ENCODE results near the gene TBCE. TPM values are rescaled to one million over a fixed set of nuclear protein-coding genes. Genes with fewer than 3 reads are reported as not detected.
"Not testable (repeated sequence)": the region's sequence is repeated elsewhere in the genome, so short reads cannot be mapped to it uniquely, and the experiment has no call there.

The TBCE gene
- total RNA-seq, 2 donors from 2014 or later = 34.0 to 40.9 TPM

GRCh38 chr1:235427447-235427846 lies 60.2 kb downstream of the TBCE start:
- no peaks in the 10 kb centered on the region for H3K9me3 Mint-ChIP-seq
- peaks cover 15 to 21% of the 10 kb centered on the region in 2 donors for H3K4me1 Mint-ChIP-seq (ENCODE audit: low read depth in 2 of 2)
- H3K4me3 Mint-ChIP-seq = no peak overlapping the region
- no peak overlapping the region for H3K27ac Mint-ChIP-seq
- ATAC-seq = no peak
- no peaks in the 10 kb centered on the region for H3K36me3 Mint-ChIP-seq
- H3K27me3 Mint-ChIP-seq = no peaks in the 10 kb centered on the region
- no peak for DNase-seq (ENCODE audit: low spot score)

- ATAC-seq = no peak
- Mint-ChIP-seq H3K27me3 (no peaks in the 10 kb centered on the region), H3K4me3 (no peak overlapping the region), H3K36me3 (no peaks in the 10 kb centered on the region), H3K27ac (no peak overlapping the region), H3K4me1 (ENCODE audit: low read depth in 2 of 2) (peaks cover 0 to 7% of the 10 kb centered on the region in 2 donors), H3K9me3 (no peaks in the 10 kb centered on the region)
- no peak for DNase-seq (ENCODE audit: low spot score)
Measured at GRCh38 chr1:235429143-235429542, 61.9 kb downstream of the TBCE start.

DNA sequence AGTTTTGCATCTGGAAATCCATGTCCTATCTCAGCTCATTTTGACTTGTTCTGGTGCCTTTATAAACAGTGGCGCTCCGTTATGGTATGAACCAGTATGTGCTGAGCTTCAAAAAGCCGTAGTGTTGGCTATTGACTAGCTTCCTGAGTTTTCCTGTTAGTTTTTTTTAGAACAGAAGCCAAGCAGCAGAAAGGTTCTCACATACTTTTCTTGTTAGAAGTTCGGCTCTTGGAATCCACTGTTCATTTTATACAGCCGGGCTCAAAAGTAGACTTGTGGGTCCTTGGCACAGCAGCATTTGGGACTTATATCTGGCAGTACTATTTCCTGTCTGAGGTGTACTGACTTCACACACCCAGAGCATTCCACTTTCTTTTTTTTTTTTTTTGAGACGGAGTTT lies 63.8 kb downstream of the TBCE start:
- no peak overlapping the region for H3K27ac Mint-ChIP-seq
- H3K4me3 Mint-ChIP-seq = no peak overlapping the region
- H3K9me3 Mint-ChIP-seq = no peaks in the 10 kb centered on the region
- ATAC-seq = no peak
- no peaks in the 10 kb centered on the region for H3K27me3 Mint-ChIP-seq
- no peaks in the 10 kb centered on the region for H3K36me3 Mint-ChIP-seq
- no peaks in the 10 kb centered on the region for H3K4me1 Mint-ChIP-seq (ENCODE audit: low read depth in 2 of 2)
- no peak for DNase-seq (ENCODE audit: low spot score)

DNA sequence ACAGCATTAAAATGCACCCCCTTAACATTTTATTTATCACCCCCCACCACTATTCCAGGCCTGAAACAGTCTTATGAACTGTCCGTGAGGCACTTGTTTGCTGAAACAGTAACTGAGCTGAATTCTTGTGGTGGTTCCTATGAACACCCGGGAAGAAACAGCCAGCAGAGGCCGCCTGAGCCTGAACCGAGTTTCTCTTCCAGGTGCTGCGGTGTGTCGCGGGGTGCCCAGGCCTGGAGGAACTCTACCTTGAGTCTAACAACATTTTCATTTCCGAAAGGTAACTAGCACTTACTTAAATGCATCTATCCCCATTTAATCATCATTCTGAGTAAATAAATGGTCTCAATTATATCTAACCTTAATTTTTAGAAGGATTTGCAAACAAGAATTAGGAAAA lies 66.8 kb downstream of the TBCE start:
- Mint-ChIP-seq H3K4me1 (ENCODE audit: low read depth in 2 of 2) (no peaks in the 10 kb centered on the region), H3K27ac (no peak overlapping the region), H3K4me3 (no peak overlapping the region), H3K9me3 (no peaks in the 10 kb centered on the region), H3K27me3 (no peaks in the 10 kb centered on the region), H3K36me3 (peaks cover 11% of the 10 kb centered on the region)
- no peak for DNase-seq (ENCODE audit: low spot score)
- no peak for ATAC-seq

DNA sequence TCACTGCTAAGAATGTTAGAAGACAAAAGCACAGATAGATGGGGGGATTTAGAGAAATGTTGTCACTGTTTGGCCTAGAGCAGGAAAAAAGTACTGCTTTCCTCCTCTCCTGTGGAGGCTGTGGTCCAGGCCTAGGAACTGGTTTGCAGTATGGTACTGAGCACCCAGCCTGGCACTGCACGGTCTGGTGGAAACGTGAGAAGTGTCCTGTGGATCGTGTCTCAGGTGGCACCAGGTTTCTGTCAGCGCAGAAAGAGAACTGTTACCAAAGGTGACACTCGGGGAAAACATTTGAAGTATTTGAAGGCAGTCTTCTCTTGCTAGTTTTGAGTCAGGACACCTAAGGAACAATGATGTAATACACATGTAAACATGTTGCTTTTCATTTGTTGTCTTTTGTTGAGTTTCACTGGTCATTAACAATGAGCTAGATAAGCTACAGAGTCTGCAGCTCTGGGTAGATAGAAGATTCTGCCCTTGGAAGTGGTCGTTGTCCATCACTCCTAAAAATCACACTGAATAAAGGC lies 74.0 kb downstream of the TBCE start:
- Mint-ChIP-seq H3K4me1 (ENCODE audit: low read depth in 2 of 2) (no peaks in the 10 kb centered on the region), H3K27me3 (no peaks in the 10 kb centered on the region), H3K36me3 (peaks cover 10% of the 10 kb centered on the region), H3K27ac (no peak overlapping the region), H3K9me3 (no peaks in the 10 kb centered on the region), H3K4me3 (no peak overlapping the region)
- DNase-seq (ENCODE audit: low spot score) (no peak), ATAC-seq (no peak)

GRCh38 chr1:235442788-235443429 lies 75.7 kb downstream of the TBCE start:
- H3K27me3 Mint-ChIP-seq = no peaks in the 10 kb centered on the region
- no peaks in the 10 kb centered on the region for H3K4me1 Mint-ChIP-seq (ENCODE audit: low read depth in 2 of 2)
- H3K27ac Mint-ChIP-seq = peak overlapping the region; percentile 37 to 45
- ATAC-seq (no peak), DNase-seq (ENCODE audit: low spot score) (no peak)
- H3K4me3 Mint-ChIP-seq = no peak overlapping the region
- H3K36me3 Mint-ChIP-seq = peaks cover 6% of the 10 kb centered on the region
- no peaks in the 10 kb centered on the region for H3K9me3 Mint-ChIP-seq

DNA sequence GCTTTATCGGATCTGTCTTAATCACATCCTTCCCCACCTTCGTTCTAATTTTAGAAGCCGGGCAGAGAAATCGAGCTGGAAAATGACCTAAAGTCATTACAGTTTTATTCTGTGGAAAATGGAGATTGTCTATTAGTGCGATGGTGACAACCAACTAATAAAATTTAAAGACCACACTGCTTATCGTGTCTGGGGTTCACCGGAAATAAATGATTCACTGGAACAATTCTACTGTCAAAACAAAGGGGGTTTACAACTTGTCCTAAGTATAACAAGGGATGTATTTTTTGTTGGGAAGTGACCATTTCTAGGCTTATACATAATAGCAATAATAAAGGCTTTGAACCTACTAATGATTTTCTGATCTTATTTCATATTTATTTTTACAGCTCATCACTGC lies 81.4 kb downstream of the TBCE start:
- Mint-ChIP-seq H3K4me3 (no peak overlapping the region), H3K27me3 (no peaks in the 10 kb centered on the region), H3K4me1 (ENCODE audit: low read depth in 2 of 2) (no peaks in the 10 kb centered on the region), H3K36me3 (peaks cover 4% of the 10 kb centered on the region), H3K27ac (no peak overlapping the region), H3K9me3 (no peaks in the 10 kb centered on the region)
- no peak for DNase-seq (ENCODE audit: low spot score)
- ATAC-seq = no peak

GRCh38 chr1:235450433-235450832 lies 83.2 kb downstream of the TBCE start:
- H3K27me3 Mint-ChIP-seq = no peaks in the 10 kb centered on the region
- ATAC-seq (no peak), DNase-seq (ENCODE audit: low spot score) (no peak)
- no peaks in the 10 kb centered on the region for H3K4me1 Mint-ChIP-seq (ENCODE audit: low read depth in 2 of 2)
- no peak overlapping the region for H3K4me3 Mint-ChIP-seq
- no peaks in the 10 kb centered on the region for H3K9me3 Mint-ChIP-seq
- no peak overlapping the region for H3K27ac Mint-ChIP-seq
- peaks cover 4% of the 10 kb centered on the region for H3K36me3 Mint-ChIP-seq

DNA sequence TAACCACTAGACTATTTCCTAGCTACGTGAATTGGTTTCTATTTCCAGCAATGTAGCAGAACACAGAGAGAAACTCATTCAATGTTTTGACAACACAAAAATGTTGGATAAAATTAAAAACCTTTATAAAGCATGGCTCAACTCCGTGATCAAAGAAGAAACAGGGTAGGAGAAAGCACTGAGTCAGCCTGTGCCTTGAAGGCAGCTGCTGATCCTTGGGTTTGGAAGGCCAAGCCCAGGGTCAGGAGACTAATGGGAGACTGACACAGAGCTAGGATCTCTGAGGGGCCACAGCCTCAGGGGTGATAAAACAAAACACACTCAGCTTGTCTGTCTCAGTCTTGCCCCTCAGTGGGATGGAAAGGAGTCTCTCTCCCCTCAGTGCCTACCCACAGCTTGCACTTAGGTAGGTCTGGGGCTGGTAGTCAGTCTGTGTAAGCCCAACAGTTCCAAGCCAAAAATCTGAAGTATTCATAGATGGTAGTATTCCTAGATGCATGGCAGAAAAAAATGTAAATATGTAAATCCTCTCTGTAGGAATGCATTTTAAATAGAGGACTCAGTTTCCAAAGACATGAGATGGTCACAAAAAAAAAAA lies 83.8 kb downstream of the TBCE start:
- H3K36me3 Mint-ChIP-seq = peaks cover 4% of the 10 kb centered on the region
- no peak overlapping the region for H3K27ac Mint-ChIP-seq
- no peaks in the 10 kb centered on the region for H3K9me3 Mint-ChIP-seq
- ATAC-seq (no peak), DNase-seq (ENCODE audit: low spot score) (no peak)
- H3K27me3 Mint-ChIP-seq = no peaks in the 10 kb centered on the region
- no peaks in the 10 kb centered on the region for H3K4me1 Mint-ChIP-seq (ENCODE audit: low read depth in 2 of 2)
- H3K4me3 Mint-ChIP-seq = no peak overlapping the region

DNA sequence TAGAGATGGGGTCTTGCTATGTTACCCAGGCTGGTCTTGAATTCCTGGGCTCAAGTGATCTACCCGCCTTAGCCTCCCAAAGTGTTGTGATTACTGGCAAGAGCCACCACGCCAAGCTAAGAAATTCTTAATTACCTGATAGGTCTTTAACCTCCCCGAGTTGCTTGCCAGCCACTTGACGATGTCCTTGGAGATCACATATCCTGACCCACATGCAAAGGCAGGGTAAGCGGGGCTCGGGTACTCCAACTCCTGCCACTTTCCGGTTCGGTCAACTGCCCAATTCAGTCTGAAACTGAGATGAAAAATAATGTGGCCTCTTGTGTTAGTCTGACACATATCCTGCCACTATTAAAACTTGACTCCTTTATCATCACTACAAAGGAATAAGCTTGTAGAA lies 86.8 kb downstream of the TBCE start:
- Mint-ChIP-seq H3K9me3 (no peaks in the 10 kb centered on the region), H3K4me3 (no peak overlapping the region), H3K36me3 (peaks cover 4% of the 10 kb centered on the region), H3K4me1 (ENCODE audit: low read depth in 2 of 2) (no peaks in the 10 kb centered on the region), H3K27me3 (no peaks in the 10 kb centered on the region), H3K27ac (no peak overlapping the region)
- ATAC-seq = no peak
- DNase-seq (ENCODE audit: low spot score) = no peak

GRCh38 chr1:235455097-235455496 lies 87.9 kb downstream of the TBCE start:
- ATAC-seq (no peak), DNase-seq (ENCODE audit: low spot score) (no peak)
- H3K27me3 Mint-ChIP-seq = no peaks in the 10 kb centered on the region
- no peak overlapping the region for H3K27ac Mint-ChIP-seq
- H3K4me3 Mint-ChIP-seq = no peak overlapping the region
- peaks cover 3% of the 10 kb centered on the region for H3K36me3 Mint-ChIP-seq
- H3K4me1 Mint-ChIP-seq (ENCODE audit: low read depth in 2 of 2) = no peaks in the 10 kb centered on the region
- no peaks in the 10 kb centered on the region for H3K9me3 Mint-ChIP-seq

DNA sequence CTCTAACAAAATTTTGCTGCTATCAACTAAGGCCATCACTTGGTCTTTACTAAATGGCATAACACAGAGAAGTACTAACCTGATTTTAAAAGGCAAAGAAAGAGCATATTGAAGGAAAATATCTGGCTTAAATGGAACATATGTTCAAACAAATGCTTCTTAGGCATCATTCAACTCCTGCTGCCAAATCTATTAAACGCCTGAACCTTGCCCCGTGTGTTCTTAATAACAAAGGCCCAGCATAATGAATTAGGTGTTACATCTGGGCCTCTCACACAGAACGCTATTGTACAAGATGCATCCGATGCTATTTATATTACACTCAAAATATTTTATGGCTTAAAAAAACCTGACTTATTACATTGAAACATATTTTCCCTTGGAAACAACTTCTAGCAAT lies 88.6 kb downstream of the TBCE start:
- no peaks in the 10 kb centered on the region for H3K4me1 Mint-ChIP-seq (ENCODE audit: low read depth in 2 of 2)
- H3K4me3 Mint-ChIP-seq = no peak overlapping the region
- H3K36me3 Mint-ChIP-seq = no peaks in the 10 kb centered on the region
- DNase-seq (ENCODE audit: low spot score) (no peak), ATAC-seq (no peak)
- no peak overlapping the region for H3K27ac Mint-ChIP-seq
- no peaks in the 10 kb centered on the region for H3K27me3 Mint-ChIP-seq
- no peaks in the 10 kb centered on the region for H3K9me3 Mint-ChIP-seq

- ATAC-seq; H3K9me3 Mint-ChIP-seq; H3K27me3 Mint-ChIP-seq; H3K27ac Mint-ChIP-seq; H3K4me3 Mint-ChIP-seq; DNase-seq (ENCODE audit: low spot score); H3K36me3 Mint-ChIP-seq: not testable (repeated sequence)
- H3K4me1 Mint-ChIP-seq (ENCODE audit: low read depth in 2 of 2) = peaks cover 6 to 12% of the 10 kb centered on the region in 2 donors
Measured at GRCh38 chr1:235457856-235458255, 90.6 kb downstream of the TBCE start.

- no peaks in the 10 kb centered on the region for H3K9me3 Mint-ChIP-seq
- H3K27me3 Mint-ChIP-seq = no peaks in the 10 kb centered on the region
- H3K4me3 Mint-ChIP-seq = no peak overlapping the region
- ATAC-seq (no peak), DNase-seq (ENCODE audit: low spot score) (no peak)
- H3K36me3 Mint-ChIP-seq = no peaks in the 10 kb centered on the region
- H3K4me1 Mint-ChIP-seq (ENCODE audit: low read depth in 2 of 2) = peaks cover 6 to 12% of the 10 kb centered on the region in 2 donors
- H3K27ac Mint-ChIP-seq = no peak overlapping the region
Measured at GRCh38 chr1:235460770-235461169, 93.5 kb downstream of the TBCE start.

DNA sequence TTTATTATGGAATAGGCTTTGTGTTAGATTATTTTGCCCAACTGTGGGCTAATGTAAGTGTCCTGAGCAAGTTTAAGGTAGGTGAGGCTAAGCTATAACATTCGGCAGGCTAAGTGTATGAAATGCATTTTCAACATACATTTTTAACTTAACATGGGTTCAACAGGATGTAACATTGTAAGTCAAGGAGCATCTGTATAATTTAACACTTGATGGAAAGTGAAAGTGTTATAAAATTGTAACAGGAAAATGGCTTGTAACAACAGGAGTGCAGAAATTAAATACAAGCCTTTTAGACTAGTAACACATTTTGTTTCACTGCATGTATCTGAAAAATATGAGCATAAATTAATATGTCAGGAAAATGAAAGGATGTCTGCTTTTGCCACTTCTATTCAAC lies 94.7 kb downstream of the TBCE start:
- Mint-ChIP-seq H3K27ac (peak overlapping the region in 1 of 2 donors; percentile 11), H3K36me3 (no peaks in the 10 kb centered on the region), H3K27me3 (no peaks in the 10 kb centered on the region), H3K4me3 (peak overlapping the region; percentile 33), H3K9me3 (no peaks in the 10 kb centered on the region), H3K4me1 (ENCODE audit: low read depth in 2 of 2) (peaks cover 6 to 12% of the 10 kb centered on the region in 2 donors)
- ATAC-seq (no peak), DNase-seq (ENCODE audit: low spot score) (no peak)

Data from natural killer cell treated with Interleukin-12 subunit alpha and Interleukin-12 subunit beta and Interleukin-15 and Interleukin-18, amount 100 ng/mL, for 72 hours (primary cell).